Skin epidermis (tissue), 12 donors: Measurements from ENCODE around the gene SLC6A13.

ENCODE experiments used
- H3K27ac ChIP-seq, 21 experiments: fragments of 200-600 bp; sonication (generic) in 11 of 21; one replicate each; pipeline ENCODE4 v1.5.0; 2020; ENCODE audit warnings: mild to moderate bottlenecking in 3 of 21, inconsistent platforms in 2 of 21, moderate library complexity in 2 of 21
- H3K4me3 ChIP-seq, 7 experiments: fragments of 200-600 bp; sonication (generic) in 2 of 7; one replicate each; pipeline ENCODE4 v1.5.0; 2020; ENCODE audit warnings: inconsistent platforms in 2 of 7, mild to moderate bottlenecking in 2 of 7, moderate library complexity in 1 of 7

The SLC6A13 gene

DNA sequence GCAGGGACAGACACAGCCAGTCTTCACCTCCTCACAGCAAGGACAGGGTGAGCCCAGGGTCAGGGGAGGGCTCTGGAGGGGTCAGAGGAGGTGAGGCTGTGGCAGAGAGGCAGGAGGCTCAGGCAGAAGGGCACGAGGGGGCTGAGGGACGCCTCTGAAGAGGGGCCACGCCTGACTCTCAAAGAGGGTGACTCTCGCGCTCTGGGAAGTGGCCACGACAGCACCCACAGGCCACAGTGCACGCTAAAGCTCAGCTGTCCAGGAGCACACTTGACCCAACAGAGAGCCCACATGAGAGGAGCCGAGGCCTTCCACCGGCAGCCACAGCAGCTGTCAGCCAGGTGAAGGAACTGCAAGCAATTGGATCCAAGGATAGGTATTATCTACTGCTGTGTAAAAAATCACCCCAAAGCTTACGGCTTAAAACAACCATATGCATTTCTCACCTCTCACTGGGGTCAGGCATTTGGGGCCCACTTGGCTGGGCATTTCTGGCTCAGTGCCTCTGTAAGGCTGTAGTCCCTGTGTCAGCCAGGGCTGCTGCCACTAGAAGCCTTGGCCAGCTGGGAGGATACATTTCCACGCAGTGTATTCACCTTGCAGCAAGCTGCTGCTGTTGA lies 76.5 kb downstream of the SLC6A13 start:
- H3K27ac ChIP-seq = no peak overlapping the region

DNA sequence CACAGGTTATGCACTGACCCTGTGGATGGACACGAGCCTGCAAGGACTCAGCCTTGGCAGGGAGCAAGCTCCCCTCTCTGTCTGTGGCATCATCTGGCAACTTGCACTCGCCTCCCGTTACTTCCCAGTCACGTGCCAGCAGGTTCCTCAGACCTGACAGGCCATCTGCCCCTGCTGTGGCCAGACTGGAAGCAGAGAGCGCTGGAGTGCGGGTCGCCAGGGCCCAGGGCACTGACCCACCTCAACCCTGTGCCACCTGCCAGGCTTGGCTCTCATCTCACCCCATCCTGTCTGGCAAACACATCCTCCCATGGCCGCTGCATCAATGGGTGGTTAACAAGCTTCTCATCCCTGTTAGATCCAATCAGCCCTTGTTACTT lies 77.1 kb downstream of the SLC6A13 start:
- Histone ChIP-seq H3K4me3 (no peak overlapping the region), H3K27ac (no peak overlapping the region)

More for the DNA sequence above, 76.5 kb downstream of the SLC6A13 start:
- no peak overlapping the region for H3K4me3 ChIP-seq

- H3K4me3 ChIP-seq = no peak overlapping the region
- no peak overlapping the region for H3K27ac ChIP-seq
Observed at GRCh38 chr12:184811-185575, 77.6 kb downstream of the SLC6A13 start.

- peak overlapping the region in 1 of 21 experiments; percentile 9 for H3K27ac ChIP-seq
- no peak overlapping the region for H3K4me3 ChIP-seq
Observed at GRCh38 chr12:182381-182892, 80.2 kb downstream of the SLC6A13 start.

DNA sequence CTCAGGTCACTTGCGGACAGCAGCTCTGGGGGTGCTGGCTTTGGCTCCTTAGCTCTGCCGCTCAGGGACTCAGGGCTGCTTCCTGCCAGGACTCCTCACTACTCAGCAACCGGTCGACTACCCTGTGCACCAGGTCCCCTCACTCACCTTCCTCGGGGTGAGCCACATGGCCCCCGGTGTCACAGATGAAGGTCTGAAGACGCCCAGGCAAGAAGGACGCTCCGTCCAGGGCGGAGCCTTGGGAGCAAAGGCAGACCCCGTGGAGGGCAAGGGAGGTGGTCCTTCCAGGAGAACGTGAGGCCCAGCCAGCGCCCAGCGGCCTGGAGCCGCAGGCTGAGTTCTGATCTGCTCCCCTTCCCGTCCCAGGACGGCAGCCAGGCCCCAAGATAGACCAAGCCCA lies 80.7 kb downstream of the SLC6A13 start:
- no peak overlapping the region for H3K4me3 ChIP-seq

DNA sequence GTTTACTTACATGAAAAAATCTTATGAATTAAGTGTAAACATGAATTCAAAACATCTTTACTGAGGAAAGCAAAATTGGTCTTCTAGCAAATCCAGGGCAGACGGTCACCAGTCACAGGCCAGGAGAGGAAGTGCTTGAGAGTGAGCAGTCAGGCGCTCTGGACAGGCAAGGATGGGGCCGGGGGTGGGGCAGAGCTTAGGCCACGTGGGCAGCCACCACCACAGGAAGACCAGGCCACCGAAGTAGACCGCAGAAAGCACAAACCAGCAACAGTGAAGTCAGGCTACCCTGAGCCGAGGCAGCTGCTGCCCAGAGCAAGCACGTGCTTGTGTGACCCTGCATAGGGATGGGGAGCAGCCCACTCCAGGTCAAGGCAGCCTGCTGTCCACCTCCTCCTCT lies 82.2 kb downstream of the SLC6A13 start:
- no peak overlapping the region for H3K4me3 ChIP-seq
- H3K27ac ChIP-seq = no peak overlapping the region

More for the DNA sequence above, 80.7 kb downstream of the SLC6A13 start:
- H3K27ac ChIP-seq = peak overlapping the region in 1 of 21 experiments; percentile 9

DNA sequence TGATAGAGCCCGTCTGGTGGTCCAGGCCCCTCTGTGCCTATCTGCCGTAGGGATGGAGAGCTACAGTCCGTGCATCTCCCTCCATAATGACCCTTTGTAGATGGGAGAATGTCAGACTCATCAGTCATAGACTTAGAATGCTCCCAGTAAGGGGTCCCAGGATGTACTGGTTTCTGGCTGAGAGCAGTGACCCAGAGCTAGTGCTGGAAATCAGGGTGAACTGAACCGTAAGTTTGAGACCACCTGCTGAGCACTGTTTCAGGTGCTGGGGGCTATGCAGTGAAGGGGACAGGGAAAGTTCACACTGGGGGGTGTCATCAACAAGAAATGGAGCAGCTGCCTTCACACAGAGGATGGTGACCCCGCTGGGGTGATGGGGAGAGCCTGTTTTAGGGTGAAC lies 82.8 kb downstream of the SLC6A13 start:
- Histone ChIP-seq H3K4me3 (no peak overlapping the region), H3K27ac (no peak overlapping the region)

DNA sequence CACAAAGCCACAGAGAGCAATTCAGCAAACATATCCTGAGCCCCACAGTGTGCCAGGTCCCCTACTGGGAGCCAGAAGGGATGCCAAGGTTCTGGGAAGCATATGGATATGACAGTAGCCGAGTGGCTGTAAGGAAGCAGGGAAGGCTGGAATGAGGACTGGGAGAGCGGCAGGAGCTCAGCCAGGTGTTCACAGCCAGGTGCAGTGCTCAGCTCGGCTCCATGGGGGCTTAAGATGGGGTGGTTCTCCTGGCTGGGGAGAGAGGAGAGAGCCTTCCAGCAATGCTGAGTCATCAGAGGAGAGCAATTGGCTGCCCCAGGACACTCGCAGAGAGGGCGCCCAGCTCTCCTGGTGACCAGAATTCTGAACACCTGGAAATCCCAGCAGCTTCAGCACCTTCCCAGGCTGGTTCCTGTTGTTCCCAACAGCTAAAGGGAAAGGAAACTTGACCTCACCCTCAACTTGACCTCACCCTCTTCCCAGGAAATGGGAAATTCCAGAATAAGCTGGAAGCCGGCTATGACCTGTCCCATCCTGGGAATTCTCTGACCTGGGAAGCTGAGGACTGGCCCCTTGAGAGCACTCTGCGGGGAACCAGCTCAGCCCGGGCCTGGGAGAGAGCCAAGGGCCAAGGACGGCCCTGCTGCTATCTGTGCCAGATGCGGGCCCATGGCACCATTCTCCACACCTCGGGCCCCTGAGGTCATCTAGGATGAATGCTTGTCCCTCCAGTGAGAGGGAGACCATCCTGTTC lies 83.3 kb downstream of the SLC6A13 start:
- no peak overlapping the region for H3K4me3 ChIP-seq
- no peak overlapping the region for H3K27ac ChIP-seq

DNA sequence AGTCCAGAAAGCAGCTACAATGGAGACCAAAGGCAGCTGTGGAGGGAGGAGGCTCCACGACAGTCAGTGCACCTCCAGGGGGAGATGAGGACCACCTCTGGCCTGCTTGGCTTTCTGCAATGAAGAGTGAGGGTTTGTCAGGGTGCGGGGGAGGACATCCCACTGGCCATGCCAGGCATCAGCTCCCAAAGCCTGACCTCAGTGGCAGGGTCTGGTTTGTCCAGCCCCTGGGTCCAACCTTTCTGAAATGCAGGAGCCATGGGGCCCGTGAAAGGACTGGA lies 83.9 kb downstream of the SLC6A13 start:
- Histone ChIP-seq H3K27ac (no peak overlapping the region), H3K4me3 (no peak overlapping the region)

DNA sequence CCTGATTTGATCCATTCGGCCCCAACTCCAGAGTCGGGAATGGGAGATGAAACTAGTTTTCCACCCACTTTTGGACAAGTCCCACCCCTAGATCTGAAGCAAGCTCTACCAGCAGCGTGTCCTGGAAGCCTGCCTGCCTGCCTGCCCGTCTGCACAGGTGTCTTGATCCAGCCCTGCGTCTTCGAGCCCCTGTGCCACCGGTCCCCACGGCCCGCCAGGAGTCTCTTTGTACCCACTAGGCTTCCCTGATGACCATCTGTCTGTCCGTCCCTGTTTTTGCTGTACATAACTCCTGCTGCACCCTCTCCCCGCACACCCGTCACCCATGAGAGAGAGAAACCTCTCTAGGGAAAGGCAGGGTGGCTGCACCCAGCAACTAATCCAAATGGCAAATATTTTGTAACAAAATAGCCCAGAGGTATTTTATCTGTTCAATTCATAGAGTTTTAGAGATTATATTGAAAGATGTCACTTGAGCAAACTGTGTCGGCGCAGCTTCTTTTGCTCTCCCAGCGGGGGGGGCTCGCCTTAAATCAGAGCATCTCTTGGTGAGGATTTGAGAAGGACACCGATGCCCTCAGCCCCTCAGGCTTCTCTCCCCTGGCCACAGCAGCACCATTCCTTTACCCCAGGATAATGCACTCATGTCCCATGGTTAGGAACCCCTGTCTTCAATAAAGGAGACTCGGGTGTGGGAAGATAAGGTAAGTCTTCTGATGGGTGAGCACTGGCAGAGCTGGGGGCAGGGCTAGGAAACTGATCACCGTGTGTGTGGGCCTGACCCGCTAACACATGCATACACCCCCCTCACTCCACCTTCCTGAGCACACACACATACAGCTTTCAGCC lies 84.4 kb downstream of the SLC6A13 start:
- Histone ChIP-seq H3K27ac (no peak overlapping the region), H3K4me3 (no peak overlapping the region)

GRCh38 chr12:177336-177979 lies 85.2 kb downstream of the SLC6A13 start:
- peak overlapping the region in 3 of 21 experiments; percentile 11 to 57 (median 49) for H3K27ac ChIP-seq
- no peak overlapping the region for H3K4me3 ChIP-seq

DNA sequence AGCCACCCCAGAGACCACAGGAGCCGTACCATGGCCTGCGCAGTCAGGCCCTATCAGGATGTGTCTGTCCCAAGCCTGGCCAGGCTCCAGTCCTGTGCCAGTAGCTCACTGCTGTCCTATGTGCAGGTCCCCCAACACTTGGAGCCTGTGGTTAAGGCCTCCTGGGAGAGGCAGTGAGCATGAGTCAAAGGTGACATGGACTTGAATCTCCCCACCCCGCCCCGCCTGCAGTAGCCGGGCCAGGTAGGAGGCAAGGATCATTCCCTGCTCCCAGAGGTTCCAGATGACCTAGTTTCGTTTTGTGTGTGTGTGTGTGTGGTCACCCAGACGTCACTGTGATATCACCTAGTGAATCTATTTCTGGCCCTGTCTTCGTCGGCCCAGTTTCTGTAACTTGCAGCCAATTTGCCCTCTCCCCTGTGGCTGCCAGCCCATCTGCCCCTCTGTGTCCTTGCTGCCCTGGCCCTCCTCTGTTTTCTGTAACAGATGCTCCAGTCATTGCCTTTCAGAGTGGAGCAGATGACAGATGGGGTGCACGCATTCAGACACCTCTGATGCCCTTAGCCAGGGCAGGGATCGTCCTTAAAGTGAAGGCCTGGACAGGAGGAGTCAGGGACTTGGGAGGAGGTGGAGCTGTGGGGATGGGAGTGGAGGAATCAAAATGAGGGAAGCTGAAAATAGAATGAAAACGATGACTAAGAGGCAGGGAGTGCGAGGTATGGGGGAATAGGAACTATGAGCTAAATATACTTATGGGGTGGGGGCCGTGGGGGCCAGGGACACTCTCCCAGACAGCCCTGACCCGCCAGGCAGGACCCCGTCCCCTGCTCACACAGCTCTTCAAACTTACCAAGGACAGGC lies 86.1 kb downstream of the SLC6A13 start:
- Histone ChIP-seq H3K4me3 (no peak overlapping the region), H3K27ac (peak overlapping the region in 3 of 21 experiments; percentile 11 to 57 (median 49))

GRCh38 chr12:175759-176158 lies 86.9 kb downstream of the SLC6A13 start:
- no peak overlapping the region for H3K27ac ChIP-seq
- H3K4me3 ChIP-seq = no peak overlapping the region

GRCh38 chr12:175250-175649 lies 87.4 kb downstream of the SLC6A13 start:
- H3K27ac ChIP-seq = no peak overlapping the region
- no peak overlapping the region for H3K4me3 ChIP-seq

GRCh38 chr12:174596-174995 lies 88.0 kb downstream of the SLC6A13 start:
- no peak overlapping the region for H3K27ac ChIP-seq

GRCh38 chr12:174124-174523 lies 88.5 kb downstream of the SLC6A13 start:
- no peak overlapping the region for H3K27ac ChIP-seq

More at GRCh38 chr12:174596-174995, 88.0 kb downstream of the SLC6A13 start:
- no peak overlapping the region for H3K4me3 ChIP-seq

GRCh38 chr12:172732-173161 lies 89.9 kb downstream of the SLC6A13 start:
- no peak overlapping the region for H3K27ac ChIP-seq
- no peak overlapping the region for H3K4me3 ChIP-seq

More at GRCh38 chr12:174124-174523, 88.5 kb downstream of the SLC6A13 start:
- H3K4me3 ChIP-seq = no peak overlapping the region
